ENCODE measurements around the gene PMS1.

GRCh38 chr2:189782221-189782671 is 2.0 kb upstream of the PMS1 start:
- no peak for TF ChIP-seq CTCF (IDR thresholded peaks at IDR 0.05; ENCODE audit: extremely low read depth in 1 of 2, insufficient read depth in 1 of 2, low read depth in 1 of 2, low read length in 2 of 2)
- TF ChIP-seq, protein P1, sequence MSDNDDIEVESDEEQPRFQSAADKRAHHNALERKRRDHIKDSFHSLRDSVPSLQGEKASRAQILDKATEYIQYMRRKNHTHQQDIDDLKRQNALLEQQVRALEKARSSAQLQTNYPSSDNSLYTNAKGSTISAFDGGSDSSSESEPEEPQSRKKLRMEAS (IDR thresholded peaks at IDR 0.05; ENCODE audit: insufficient read depth, insufficient read length): no peak
- TF ChIP-seq POLR2AphosphoS5 (IDR thresholded peaks at IDR 0.05; ENCODE audit: insufficient read depth, low read depth, low read length): no peak
- no peak for TF ChIP-seq POLR2A (IDR thresholded peaks at IDR 0.05; ENCODE audit: low read depth, low read length)
- TF ChIP-seq EZH2 (IDR thresholded peaks at IDR 0.05; ENCODE audit: borderline replicate concordance, low read depth, low read length, severe bottlenecking): no peak
- TF ChIP-seq JUN (IDR thresholded peaks at IDR 0.05; ENCODE audit: borderline replicate concordance, insufficient read depth, insufficient read length, low read depth): no peak
- no peak for TF ChIP-seq FOS (IDR thresholded peaks at IDR 0.05; ENCODE audit: borderline replicate concordance, insufficient read depth, low read length)
- no peak for TF ChIP-seq MYC (IDR thresholded peaks at IDR 0.05; ENCODE audit: low read depth, low read length)

All from endothelial cell of umbilical vein (primary cell).